Hematopoietic multipotent progenitor cell treated with erythropoietin and hydrocortisone succinate and interleukin-3 and kit ligand, for 15 days (in vitro differentiated cells): ENCODE results near the gene LCOR.
A peak's percentile ranks its signal among the peaks of the same experiment; 100 is the strongest.

Experiments used
- DNase-seq: peaks from one replicate; pipeline ENCODE4 v3.0.0-alpha.2; 2015; ENCODE audit warnings: low spot score

LCOR gene

DNA sequence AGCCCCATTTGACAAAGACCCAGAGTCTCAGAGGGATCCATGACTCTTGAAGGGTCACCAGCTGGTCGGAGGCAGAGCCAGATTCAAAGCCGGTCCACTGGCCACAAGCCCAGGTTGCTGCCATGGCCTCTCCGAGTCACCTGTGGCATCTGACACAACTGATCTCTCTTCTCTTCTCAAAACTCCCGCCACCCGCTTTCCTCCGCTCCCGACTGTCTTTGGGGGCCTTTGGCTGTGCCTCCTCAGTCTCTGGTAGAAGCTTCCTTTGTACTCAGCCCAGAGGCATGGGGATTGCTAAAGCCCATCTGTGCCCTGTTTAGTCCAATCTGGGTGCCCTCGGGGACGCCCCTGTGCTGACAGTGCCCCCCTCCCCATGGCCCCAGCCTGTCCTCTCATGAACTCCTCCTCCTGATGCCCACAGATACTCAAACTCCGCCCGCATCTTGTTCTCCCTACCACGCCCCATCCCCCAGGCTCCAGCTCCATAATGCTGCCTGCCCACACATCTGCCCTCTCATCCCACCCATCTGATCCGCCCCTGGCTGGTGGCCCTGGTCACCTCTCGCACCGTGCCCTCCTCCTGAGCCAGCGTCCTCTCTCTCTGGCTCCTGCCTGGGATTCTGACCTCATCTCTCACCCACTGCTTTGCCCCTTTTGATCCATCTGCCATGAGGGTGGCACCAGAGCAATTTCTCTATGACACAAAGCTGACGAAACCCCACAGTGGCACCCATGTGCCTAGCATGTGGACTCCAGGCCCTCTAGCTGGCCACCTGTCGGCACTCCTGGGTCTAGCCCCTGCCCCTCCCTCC is 203.1 kb downstream of the LCOR start:
- DNase-seq: no peak

GRCh38 chr10:97037365-97038361 is 205.6 kb downstream of the LCOR start:
- DNase-seq: peak; percentile 80

GRCh38 chr10:97038688-97039087 is 206.6 kb downstream of the LCOR start:
- no peak for DNase-seq

GRCh38 chr10:97039538-97040247 is 207.6 kb downstream of the LCOR start:
- no peak for DNase-seq

GRCh38 chr10:97040248-97040584 is 208.1 kb downstream of the LCOR start:
- DNase-seq: no peak

DNA sequence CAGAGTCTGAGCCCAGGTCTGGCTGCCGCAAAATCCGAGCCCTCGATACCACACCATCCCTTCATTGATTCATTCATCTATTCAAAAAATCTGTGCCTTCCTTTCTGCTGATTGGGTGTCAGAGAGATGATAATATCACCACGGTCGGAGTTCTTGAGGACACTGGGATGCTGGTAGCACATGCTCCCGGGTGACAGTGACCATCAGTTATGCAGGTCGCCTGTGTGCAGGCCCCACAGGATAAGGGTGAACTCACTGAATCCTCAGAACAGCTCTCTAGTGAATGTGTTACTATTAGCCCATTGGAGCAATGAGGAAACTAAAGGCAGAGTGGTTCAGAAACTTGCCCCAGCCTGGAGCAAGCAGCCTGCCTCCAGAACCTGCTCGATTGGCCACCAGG is 208.6 kb downstream of the LCOR start:
- no peak for DNase-seq

GRCh38 chr10:97042081-97042480 is 210.0 kb downstream of the LCOR start:
- DNase-seq: no peak

GRCh38 chr10:97042716-97043562 is 210.8 kb downstream of the LCOR start:
- no peak for DNase-seq

DNA sequence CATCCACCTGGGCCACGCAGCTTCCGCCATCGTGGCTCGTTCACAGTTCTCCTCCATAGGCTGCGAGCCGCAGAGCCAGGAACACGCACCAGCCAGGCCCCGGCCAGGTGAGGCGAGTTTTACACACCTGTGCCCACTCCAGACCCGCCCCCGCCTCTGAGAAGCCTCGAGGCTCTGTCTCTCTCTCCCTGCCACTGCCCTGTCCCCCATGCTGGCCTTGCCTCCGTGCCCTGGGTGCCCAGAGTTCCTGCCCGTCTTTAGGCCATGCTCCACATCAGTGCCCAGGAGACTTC is 211.4 kb downstream of the LCOR start:
- DNase-seq: no peak
